DMS114 treated with DMSO at 0.1 percent for 48 hours (cell line): ENCODE measurements around the gene KRT2.

Source experiments
- DNase-seq: peaks from one replicate; lab custom pipeline; 2025; ENCODE audit not compliant: unreplicated experiment; lab: John Stamatoyannopoulos, UW

The KRT2 gene

DNA sequence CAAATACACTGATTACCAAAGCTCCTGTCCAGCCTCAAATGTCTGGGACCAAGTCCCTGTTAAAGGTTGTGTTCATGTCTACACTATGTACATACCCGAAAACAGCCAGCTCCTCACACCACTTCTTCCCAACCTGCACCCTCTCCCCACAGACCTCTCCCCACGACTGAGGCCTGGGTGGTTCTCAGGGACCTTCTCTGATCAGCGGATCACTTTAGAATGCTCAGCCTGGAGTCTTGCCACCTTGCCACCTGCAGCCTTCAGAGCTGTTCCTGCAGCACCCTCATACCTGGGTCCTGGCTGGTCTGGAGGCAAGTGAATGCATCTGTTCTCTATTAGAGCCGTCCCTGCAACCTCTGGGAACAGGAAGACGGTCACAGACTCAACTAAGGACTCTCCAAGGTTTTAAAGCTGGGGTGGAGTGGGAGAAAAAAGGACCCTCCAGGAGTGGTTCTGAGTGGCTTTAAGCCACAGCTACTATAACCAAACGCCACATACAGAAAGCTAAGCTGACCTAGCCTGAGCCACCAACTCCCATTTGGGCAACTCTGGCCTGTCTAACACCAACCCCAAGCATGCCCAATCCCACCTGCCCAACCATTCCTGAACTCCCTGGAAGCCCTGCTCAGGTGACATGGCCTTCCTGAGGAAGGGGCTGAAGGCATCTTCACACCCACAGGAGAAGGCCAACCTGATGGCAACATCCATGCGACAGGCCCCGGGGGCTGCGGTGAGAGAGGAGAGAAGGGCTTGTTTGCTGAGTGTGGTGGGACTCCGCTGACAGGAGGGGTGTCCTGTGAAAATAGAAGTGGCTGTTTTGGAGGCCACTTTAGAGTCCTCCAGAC lies 8.6 kb downstream of the KRT2 start:
- no peak for DNase-seq

DNA sequence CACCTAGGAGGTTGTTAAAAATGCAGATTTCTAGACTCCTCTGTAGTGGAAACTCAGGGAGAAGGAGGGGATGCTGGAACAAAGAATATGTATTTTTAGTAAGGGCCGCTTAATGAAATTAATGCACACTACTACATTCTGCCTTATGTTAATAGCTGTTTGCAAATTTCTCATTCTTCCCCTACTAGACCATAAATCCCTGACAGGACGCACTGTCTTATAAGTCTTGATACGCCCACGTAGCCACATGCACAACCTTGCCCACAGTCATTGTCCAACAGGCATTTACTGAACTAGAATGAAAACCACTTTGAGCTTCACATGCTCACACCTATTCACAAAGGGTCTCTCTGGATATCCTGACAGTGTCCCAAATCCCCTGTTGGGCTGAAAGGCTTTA lies 10.5 kb downstream of the KRT2 start:
- no peak for DNase-seq

- no peak for DNase-seq
Observed at GRCh38 chr12:52637299-52637698, 14.7 kb downstream of the KRT2 start.

- DNase-seq: no peak
Observed at GRCh38 chr12:52636592-52637258, 15.3 kb downstream of the KRT2 start.

GRCh38 chr12:52636189-52636588 lies 15.8 kb downstream of the KRT2 start:
- DNase-seq: no peak

DNA sequence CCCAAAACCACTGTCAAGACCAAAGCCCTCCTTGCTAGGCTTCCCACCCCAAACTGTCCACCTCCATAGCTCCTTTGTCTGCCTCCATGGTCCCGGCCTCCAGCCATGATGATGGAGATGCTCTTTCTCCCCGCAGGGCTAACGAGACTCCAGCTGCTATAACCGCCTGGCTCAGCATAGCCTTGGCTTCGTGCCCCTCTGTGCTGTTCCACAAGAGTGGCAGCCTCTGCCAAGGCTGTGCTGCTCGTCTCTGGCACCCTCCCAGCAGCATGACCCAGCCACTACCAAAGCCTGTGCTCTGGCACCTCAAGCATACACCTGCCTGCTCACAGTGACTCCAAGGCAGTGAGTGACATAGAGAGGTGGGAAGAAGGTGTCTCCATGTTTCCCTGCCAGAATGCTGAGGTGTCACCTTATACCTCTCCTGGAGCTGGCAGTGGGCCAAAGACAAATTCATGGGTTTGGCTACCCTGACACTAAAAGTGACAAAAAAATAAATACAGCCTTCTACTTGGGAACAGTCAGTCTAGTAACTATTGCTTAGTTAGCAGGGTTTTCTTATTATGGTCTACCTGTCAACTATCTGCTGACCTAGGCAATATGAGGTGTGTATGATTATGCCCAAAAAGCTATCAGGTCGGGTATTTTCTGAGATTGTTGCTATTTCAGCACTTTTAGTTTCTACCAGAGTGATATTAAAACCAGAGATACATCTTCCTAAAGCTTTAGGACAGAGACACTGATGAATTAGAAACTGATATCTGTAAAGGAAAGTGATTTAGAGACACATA lies 17.6 kb downstream of the KRT2 start:
- no peak for DNase-seq

DNA sequence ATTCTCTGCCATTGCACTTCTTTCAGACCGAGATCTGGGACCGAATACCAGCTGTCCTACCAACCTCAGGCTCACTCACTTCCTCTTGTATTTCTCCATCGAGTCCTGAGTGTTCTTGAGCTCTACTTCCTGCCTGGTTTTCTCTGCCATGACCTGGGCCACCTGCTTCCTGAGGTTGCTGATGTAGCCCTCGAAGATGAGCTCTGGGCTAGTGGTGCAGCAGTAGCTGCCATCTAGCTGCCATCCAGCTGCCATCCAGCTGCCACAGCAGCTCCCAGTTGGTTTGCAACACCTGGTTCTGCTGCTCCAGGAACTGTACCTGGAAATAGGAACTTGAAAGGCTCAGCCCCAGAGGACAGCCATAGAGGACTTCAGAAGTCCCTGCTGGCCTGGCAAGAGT lies 18.6 kb downstream of the KRT2 start:
- DNase-seq: no peak

- DNase-seq: no peak
Observed at GRCh38 chr12:52632656-52633055, 19.4 kb downstream of the KRT2 start.

DNA sequence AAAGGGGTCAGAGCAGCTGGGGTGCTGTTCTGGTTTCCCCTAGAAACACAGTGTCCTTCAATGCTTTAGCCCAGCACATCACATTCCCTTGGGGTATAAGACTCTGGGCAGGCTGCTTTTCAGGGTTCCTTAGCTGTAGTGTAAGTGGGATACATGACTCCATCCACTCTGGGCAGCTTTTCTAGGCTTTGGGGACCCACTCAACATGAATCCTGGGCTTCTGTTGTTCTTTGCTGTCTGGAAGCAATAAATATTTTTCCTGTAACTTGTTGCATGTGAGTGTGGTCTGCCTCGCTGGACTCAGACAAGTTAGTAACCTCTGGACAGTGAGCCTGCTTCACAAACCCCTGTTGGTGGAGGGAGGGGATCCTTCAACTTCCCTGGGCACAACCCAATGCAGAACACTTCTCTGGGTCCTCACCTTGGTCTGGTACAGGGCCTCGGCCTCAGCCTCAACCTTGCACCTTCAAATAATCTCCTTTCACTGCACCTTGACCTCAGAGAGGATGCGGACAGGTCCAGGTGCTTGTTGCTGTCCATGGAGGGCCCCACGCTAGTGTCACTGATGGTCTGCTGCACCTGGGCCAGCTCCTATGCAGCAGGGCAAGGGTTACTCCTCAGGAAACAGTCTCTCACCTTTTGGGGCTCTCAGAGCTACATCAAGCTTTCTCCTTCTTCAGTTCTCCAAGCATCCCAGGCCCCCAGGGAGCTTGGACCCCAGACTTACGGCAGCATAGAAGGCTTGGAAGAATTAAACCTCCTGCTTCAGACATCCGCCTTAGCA lies 20.1 kb downstream of the KRT2 start:
- DNase-seq: no peak

DNA sequence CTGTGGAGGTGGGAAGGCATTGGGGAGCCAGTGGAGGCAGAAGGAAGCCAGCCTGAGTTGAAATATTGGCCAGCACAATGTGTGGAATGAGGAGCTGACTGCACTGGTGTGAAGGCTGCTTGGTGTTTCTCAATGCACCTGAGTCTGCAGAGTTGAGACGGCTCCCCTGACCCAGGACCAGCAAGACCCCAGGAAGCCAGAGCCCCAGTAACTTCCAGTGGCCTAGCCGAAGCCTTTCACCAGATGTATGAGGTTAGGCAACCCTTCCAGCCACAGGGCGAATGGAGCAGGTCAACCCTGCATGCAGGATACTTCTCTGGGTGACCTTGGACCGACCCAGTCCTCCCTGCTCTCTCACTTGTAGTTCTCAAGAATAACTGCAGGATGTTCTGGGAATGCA lies 20.7 kb downstream of the KRT2 start:
- DNase-seq: no peak

- no peak for DNase-seq
Observed at GRCh38 chr12:52630599-52631200, 21.3 kb downstream of the KRT2 start.

DNA sequence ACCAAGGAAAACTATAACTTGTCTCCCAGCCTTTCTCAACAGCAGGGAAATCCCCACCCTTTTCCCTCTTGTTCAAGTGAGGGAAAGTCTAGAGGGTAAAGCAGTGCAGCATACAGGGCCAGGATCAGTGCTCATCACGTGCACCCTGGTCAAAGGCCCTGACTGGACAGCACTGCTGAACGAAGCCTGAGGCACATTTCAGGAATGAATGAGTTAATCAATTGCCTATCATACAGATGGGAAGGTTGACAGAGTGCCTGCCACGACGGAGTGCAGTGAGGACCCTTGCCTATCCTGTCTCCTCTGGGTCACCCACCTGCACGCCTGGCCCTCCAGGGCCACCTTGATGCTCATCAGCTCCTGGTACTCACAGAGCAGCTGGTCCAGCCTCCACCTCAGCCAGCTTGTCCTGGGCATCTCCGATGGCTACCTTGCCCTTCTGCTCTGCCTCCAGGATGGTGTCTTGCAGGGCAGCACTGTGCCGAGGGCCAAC lies 22.0 kb downstream of the KRT2 start:
- DNase-seq: no peak

- DNase-seq: no peak
Observed at GRCh38 chr12:52629281-52630007, 22.6 kb downstream of the KRT2 start.

GRCh38 chr12:52628841-52629240 lies 23.2 kb downstream of the KRT2 start:
- DNase-seq: no peak

- DNase-seq: no peak
Observed at GRCh38 chr12:52628111-52628507, 23.9 kb downstream of the KRT2 start.

- DNase-seq: no peak
Observed at GRCh38 chr12:52627395-52628110, 24.5 kb downstream of the KRT2 start.

GRCh38 chr12:52622349-52622748 lies 29.7 kb downstream of the KRT2 start:
- no peak for DNase-seq

GRCh38 chr12:52618866-52619265 lies 33.1 kb downstream of the KRT2 start:
- DNase-seq: no peak

GRCh38 chr12:52618216-52618615 lies 33.8 kb downstream of the KRT2 start, which contains the start of gene KRT73:
TSS of gene KRT73 (minus strand) at chr12:52618559. CDS start at chr12:52618524, 35 bp downstream.
- no peak for DNase-seq
